Erythroblast (primary cell): ENCODE results near the gene SNX3.
"Not testable (repeated sequence)": the region's sequence is repeated elsewhere in the genome, so short reads cannot be mapped to it uniquely, and the experiment has no call there.

Source experiments
- GATA1 ChIP-seq: IDR thresholded peaks from 2 replicates; pipeline ENCODE4 v1.6.1; 2011; ENCODE audit warnings: low read depth, mild to moderate bottlenecking, control low read depth, low read length, moderate library complexity
- POLR2A ChIP-seq: IDR thresholded peaks from 2 replicates; pipeline ENCODE4 v1.6.1; 2011; ENCODE audit warnings: mild to moderate bottlenecking, low read length

- TF ChIP-seq POLR2A, GATA1: not testable (repeated sequence)
These were observed 47.8 kb upstream of the SNX3 start for GRCh38 chr6:108308641-108309040.
